Measurements from ENCODE around the gene TSPOAP1.

The TSPOAP1 gene

GRCh38 chr17:58329810-58330537, 1.4 kb upstream of the TSPOAP1 start:
- DNase-seq (ENCODE audit: extremely low read depth in 1 of 2, low read depth in 1 of 2): no peak

GRCh38 chr17:58329035-58329809, 627 bp upstream of the TSPOAP1 start:
- no peak for DNase-seq (ENCODE audit: extremely low read depth in 1 of 2, low read depth in 1 of 2)

GRCh38 chr17:58327363-58328194, 1.0 kb downstream of the TSPOAP1 start:
- DNase-seq (ENCODE audit: extremely low read depth in 1 of 2, low read depth in 1 of 2): no peak

GRCh38 chr17:58326609-58327362, 1.8 kb downstream of the TSPOAP1 start:
- DNase-seq (ENCODE audit: extremely low read depth in 1 of 2, low read depth in 1 of 2): no peak

- DNase-seq (ENCODE audit: extremely low read depth in 1 of 2, low read depth in 1 of 2): no peak
These were observed 2.6 kb downstream of the TSPOAP1 start for GRCh38 chr17:58325976-58326468.

GRCh38 chr17:58325289-58325726, 3.3 kb downstream of the TSPOAP1 start:
- DNase-seq (ENCODE audit: extremely low read depth in 1 of 2, low read depth in 1 of 2): no peak

- no peak for DNase-seq (ENCODE audit: extremely low read depth in 1 of 2, low read depth in 1 of 2)
These were observed 3.9 kb downstream of the TSPOAP1 start for GRCh38 chr17:58324409-58325288.

- no peak for DNase-seq (ENCODE audit: extremely low read depth in 1 of 2, low read depth in 1 of 2)
These were observed 4.6 kb downstream of the TSPOAP1 start for GRCh38 chr17:58324056-58324408.

GRCh38 chr17:58323366-58324055, 5.1 kb downstream of the TSPOAP1 start:
- no peak for DNase-seq (ENCODE audit: extremely low read depth in 1 of 2, low read depth in 1 of 2)

GRCh38 chr17:58322581-58323185, 5.9 kb downstream of the TSPOAP1 start:
- DNase-seq (ENCODE audit: extremely low read depth in 1 of 2, low read depth in 1 of 2): no peak

- no peak for DNase-seq (ENCODE audit: extremely low read depth in 1 of 2, low read depth in 1 of 2)
These were observed 6.7 kb downstream of the TSPOAP1 start for GRCh38 chr17:58321571-58322525.

- DNase-seq (ENCODE audit: extremely low read depth in 1 of 2, low read depth in 1 of 2): no peak
These were observed 7.8 kb downstream of the TSPOAP1 start for GRCh38 chr17:58320570-58321323.

- DNase-seq (ENCODE audit: extremely low read depth in 1 of 2, low read depth in 1 of 2): no peak
These were observed 8.4 kb downstream of the TSPOAP1 start for GRCh38 chr17:58320163-58320558.

GRCh38 chr17:58319173-58320162, 9.1 kb downstream of the TSPOAP1 start:
- no peak for DNase-seq (ENCODE audit: extremely low read depth in 1 of 2, low read depth in 1 of 2)

- no peak for DNase-seq (ENCODE audit: extremely low read depth in 1 of 2, low read depth in 1 of 2)
These were observed 9.9 kb downstream of the TSPOAP1 start for GRCh38 chr17:58318627-58319172.
